Inferior parietal cortex (tissue), 1 donor: Measurements from ENCODE around the gene XRCC3.

Experiments
- DNase-seq: peaks from one replicate; pipeline ENCODE4 v3.0.0-alpha.2; 2016; ENCODE audit errors: extremely low spot score

Gene XRCC3

DNA sequence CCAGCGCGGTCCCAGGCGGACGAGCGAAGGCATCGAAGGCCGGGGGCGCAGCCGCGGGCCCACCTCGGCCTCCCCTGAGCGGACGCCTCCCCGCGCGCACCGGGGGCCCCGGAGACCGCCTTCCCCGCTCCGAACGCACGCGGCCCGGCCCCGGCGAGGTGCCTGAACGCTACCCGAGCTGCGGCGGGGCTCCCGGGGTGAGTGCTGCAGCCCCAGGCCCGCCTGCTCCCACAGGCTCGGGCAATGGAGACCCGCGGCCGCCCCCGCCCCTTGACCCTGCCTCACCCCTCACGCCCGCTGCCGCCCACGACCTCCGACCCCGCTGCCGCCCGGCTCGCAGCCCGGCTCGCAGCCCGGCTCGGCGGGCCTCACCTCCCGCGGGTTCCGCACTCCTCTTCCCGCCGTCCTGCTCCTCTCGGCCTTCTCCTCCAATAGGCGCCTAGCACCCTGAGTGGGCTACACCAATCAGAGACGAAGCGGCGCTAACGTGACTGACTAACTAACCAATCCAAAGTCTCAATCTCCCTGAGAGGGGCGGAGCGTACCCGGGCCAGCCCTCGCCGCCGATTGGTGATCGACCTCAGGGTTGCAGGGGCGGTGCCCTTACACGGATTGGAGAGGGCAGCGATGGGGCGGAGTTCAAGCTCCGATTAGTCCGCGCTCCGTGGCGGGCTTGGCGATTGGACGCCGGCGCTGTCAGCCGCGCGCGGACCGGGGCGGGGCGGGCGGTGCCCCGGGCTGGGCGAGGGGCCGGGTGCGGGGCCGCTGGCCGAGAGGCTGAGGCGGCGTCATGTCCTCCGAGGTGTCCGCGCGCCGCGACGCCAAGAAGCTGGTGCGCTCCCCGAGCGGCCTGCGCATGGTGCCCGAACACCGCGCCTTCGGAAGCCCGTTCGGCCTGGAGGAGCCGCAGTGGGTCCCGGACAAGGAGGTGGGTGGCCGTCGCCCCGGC lies at the start of gene XRCC3, which contains the start of gene ZFYVE21:
Gene XRCC3, minus strand, starts transcription at position 400 of the 949 bp plus-strand sequence. CDS start 4,364 bp downstream, outside the sequence.
Gene ZFYVE21, plus strand, starts transcription at position 759 of the 949 bp plus-strand sequence. Its CDS starts 32 bp downstream, at position 791.
- DNase-seq, result peak; percentile 98

DNA sequence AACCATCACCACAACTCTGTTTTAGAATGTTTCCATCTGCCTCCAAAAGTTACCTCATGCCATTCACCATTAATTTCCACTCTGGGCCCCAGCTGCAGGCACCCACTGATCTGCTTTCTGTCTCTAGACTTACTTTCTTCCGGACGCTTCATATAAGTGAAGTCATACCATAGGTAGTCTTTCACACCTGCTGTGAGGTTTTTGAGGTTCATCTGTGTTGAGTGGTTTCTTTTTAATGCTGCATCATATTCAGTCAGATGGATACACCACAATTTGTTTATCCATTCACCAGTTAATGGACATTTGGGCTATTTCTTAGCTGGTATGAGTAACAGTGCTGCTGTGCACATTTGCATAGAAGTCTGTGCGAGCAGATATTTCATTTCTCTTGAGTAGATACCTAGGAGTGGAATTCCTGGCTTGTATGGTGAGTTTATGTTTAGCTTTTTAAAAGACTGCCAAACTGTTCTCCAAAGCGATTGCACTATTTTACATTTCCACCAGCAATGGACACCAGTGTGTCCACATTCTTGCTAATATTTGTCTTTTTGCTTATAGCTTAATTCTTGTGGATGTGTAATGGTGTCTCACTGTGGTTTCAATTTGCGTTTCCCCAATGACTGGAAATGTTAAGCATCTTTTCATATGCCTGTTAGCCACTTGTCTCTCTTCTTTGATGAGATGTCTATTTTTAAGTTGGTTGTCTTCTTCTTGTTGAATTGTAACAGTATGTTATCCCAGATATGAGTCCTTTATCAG lies 48.7 kb upstream of the XRCC3 start:
- no peak for DNase-seq

DNA sequence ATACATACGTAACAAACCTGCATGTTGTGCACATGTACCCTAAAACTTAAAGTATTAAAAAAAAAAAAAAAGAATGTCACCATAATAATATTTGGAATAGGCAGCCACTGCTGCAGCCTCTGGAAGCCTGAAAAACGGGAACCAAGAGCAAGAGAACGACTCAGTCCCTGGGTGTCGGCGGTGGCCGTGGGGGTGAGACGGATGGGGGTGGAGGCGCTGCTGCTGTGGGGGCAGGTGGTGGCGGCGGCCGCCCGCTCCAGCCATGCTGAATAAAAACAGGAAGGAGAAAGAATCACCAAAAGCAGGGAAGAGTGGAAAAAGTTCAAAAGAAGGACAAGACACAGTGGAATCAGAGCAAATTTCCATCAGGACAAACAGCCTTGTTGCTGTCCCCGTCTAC lies 47.3 kb upstream of the XRCC3 start:
- no peak for DNase-seq

DNA sequence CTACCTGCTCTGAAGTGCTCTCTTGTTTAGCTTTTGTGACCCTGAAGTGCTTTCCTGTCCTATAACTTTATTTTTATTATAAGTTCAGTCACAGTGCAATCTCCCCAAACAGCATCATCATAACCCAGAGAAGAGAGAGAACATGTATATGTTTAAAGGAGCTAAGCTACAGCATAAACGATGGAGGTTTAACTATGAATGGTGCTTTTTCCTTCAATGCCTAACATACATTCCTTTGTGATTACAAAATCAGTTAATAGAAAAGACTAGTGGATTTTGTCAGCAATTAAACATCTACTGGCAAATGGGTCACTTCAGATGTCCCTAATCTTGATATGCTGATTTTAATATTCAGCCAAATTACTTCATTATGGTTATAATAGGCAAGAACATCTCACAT lies 46.8 kb upstream of the XRCC3 start:
- no peak for DNase-seq

DNA sequence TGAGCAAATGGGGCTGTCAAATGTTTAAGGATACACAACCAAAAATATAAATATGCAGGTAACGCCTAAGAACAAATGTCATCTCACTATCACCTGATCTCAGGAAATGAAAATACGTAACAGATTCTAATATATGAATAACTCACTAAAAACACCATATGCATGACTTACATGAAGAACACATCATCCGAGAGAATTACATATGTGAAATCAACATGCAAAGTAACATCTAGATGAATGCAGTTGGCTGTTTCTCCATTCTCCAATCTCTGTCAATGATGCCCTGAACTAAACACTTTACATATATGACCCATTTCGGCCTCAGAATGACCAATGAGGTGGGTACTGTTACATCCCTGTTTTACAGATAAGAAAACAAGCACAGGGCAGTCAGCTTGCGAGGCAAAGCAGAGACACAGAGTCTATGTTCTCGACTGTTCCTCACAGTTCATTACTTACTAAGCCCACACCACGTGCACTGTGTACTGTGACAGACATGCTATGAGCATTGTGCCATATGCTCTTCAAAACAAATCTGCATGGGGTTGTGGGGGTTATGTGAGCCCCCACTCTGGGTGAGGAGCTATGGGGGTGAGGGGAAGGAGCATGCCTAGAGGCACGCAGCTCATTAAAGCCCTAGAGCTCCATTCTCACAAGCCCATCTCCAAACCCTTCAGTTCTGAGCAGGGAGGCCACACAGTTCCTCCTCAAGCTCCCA lies 43.0 kb upstream of the XRCC3 start:
- DNase-seq, result no peak

DNA sequence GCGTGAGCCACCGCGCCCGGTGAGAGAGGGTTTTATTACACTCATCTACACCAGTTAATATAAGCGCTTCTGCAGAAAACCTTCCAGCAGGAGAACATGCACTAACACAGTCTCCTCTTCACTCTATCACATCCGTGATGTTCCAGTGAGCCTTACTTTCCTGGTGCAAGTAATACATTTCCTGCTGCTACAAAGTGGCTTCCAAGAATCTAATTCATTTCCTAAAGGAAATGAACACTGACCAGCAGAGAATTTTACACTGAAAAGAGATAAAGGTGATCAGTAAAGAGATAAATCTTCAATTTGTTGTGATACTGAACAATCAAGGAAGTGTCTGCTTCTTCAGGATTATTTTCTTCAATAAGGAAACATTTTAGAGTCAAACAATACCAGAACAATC lies 39.8 kb upstream of the XRCC3 start:
- DNase-seq, result no peak

DNA sequence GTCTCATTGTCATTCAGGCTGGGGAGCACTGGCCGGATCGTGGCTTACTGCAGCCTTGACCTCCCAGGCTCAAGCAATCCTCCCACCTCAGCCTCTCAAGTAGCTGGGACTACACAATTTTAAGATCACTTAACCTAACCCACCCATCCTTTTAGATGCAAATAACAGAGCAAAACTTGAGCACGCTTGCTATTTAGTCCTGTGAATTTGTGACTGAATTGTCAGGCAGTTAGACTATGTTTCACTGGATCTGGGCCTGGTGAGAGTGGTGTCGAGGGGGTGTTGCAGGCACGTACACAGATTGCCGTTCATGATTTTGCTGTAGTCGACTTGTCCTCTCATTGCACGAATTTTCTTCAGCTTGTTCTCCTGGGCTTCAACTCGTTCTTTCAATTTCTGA lies 38.5 kb upstream of the XRCC3 start:
- no peak for DNase-seq

DNA sequence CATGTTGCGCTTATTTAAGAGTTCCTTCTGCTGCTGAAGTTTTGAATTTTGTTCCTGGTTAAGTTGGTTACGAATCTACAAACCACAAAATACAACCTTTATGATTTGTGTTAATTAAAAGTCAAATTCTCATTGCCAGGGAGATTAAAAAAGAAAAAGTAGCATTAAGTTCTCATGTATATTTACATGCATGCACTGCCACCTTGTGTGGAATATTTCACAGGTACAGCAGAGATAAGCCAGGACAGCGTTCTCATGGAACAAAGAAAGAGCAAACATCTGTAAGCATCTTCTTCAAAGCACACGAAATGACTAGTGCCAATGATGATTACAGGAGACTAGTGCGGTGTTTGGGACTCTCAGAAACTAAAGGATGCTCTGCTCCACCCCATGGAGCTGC lies 34.6 kb upstream of the XRCC3 start:
- no peak for DNase-seq

DNA sequence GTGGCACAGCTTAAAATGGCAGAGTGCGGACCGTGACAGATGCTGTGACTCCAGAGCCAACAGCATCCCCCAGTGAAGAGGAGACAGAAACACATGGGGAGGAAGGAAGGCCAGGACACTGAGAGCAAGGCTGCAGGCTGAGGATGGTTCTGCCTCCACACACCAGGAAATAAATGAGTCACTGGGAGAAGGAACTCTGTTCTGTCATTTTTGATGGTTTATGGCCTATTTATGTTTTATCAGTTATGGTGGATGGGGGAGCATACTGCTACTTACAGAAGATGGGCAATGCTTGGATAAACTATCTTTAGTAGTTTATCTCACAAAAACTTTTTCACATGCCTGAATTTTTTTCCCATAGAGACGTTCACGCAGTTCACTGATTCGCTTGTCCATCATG lies 34.2 kb upstream of the XRCC3 start:
- no peak for DNase-seq

DNA sequence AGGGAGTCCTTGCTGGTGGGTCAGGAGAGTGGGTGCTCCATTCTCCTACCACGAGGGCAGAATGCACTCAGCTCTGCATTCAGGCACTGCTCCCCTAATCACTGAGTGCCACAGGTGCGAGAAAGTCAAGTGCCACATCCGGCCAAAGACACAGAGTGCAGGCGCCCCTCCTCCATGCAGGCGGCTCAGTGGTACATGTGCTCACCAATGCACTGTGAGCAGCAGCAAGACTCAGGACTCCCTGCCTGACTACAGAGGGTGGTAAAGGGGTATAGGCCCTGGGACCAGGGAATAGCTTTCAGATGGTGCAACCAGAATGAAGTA lies 33.2 kb upstream of the XRCC3 start:
- DNase-seq, result no peak

DNA sequence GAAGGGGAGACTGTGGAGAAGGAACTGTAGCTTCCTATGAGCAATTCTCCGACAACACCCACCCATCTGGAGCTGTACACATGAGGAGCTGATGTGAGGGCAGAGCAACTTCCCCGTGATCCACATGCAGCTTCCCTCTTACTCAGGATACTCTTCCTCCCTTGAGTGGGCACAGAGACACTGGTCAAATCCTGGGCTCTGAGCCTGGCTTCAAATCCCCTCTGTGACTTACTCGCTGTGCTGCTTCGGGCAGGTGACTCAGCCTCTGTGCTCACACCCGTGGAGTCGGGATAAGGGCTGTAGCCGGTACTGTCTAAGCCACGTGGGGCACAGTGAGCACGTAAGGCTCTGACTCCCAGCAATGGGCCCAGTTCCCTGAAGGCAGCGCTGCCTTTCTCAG lies 31.4 kb upstream of the XRCC3 start:
- no peak for DNase-seq

DNA sequence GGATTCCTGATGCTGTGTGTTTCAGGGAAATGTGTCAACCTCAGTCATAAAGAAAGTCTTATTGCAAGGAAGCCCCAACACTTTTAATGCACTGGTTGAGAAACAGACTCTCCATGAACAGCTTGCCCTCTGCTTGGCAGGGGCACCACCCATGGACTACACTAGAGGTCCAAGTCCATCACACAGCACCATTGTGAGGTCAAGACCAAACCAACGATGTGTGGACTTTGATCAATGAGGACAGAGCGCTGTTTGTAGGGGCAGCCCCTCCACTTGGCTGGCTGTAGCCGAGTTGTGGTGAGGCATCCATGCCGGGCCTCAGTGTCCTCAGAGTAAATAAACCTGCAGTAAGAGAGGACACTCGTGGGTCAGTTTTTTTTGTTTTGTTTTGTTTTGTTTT lies 30.2 kb upstream of the XRCC3 start:
- no peak for DNase-seq

DNA sequence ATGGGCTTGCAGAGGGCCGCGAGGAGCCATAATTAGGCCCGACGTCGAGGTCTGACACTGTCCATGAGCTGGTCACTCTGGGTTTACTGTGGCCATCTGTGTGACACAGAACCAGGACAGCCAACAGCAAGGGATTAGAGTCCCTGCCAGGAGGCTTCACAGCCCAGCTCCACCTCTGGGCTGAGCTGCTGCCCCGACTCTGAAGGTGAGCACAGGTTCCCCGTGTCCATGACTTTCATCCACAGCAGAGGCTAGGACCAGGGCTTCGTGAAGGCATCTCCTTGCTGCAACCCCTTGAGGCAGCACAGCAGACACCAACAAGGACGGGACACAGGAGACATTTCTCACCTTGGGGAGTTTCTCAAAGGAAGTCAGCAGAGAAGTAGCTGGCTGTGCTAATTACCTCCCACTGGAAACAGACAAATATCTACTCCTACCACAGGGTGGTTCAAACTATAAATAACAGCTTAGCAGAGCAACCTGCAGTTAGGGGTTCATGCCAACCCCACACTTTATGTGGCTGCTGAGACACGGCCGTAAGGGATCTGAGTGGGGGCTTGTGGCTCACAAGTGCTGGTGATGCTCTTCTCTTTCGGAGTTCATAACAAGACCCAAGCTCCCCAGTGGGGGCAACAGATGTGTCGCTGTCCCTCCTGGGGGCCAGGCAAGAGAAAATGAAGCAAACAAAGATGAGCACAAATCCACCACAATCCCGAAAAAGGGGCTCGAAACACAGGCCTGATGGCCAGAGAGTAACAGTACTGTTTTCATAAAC lies 29.6 kb upstream of the XRCC3 start:
- DNase-seq, result no peak

DNA sequence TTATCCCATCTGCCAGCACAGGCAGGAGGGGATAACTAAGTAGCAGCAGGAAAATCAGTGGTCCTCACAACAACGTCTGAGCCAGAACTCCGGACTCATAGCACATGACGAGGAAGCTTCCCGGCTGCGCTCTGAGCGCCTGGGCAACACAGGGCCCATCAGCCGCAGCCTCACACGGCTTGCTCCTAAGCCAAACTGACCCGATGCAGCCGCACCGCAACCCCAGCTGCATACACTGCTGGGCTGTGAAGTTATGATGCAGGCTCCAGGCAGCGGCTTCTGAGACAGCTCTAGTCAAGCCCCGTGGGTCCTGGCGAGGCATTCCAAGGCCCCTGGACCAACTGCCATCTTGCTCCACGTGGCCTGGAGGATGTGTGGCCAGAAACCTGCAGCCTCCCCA lies 28.4 kb upstream of the XRCC3 start:
- DNase-seq, result no peak

DNA sequence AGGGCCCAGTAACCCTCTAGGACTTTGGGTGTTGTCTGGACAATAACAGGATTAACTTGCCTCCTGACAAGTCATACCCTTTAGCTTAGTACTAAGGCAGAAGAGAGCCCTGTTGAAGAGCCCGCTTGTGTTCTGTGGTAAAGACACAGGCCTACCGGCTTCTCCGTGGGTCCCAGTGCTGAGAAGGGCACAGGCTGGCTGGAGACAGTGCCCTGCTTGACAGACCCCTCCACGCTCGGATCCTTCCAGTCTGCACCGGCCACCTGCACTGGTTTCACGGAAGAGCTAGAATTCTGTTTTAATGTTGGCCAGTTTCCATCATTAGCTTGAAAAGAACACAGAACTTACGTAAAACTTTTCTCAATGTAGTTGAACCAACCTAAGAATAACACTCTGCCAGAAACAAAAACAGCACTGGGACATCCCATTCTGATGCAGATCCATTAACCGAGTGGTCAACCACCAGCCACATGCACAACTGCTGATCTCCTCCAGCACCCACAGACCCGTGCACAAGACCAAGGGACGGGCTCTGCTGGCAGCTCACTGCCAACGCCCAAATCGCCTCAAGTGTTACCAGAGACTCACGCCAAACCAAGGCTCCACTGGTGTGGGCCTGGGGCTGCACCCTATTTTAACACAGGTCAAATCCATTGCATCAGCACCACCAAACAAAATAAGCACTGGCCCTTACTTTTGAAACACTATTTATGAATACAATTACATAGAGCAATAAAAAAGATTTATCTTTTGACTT lies 27.4 kb upstream of the XRCC3 start:
- DNase-seq, result no peak

DNA sequence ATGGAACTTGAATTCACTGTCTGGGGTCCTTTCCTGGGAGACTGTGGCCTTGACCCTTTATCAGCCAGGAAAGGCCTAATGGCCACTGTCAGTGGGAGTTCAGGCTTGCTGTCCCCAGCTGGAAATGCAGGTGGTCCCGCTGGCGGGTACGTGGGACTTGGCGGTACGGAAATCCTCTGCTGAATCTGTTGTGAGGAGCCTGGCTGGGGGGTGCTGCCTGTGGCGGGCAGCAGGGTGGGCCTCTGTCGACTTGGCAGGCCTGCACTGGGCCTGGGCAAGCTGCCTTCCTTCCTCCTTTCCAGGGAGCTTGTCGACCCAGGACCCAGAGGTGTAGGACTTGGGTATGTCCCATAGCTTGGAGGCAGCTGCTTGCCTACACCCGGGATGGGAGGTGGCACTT lies 26.6 kb upstream of the XRCC3 start:
- no peak for DNase-seq

DNA sequence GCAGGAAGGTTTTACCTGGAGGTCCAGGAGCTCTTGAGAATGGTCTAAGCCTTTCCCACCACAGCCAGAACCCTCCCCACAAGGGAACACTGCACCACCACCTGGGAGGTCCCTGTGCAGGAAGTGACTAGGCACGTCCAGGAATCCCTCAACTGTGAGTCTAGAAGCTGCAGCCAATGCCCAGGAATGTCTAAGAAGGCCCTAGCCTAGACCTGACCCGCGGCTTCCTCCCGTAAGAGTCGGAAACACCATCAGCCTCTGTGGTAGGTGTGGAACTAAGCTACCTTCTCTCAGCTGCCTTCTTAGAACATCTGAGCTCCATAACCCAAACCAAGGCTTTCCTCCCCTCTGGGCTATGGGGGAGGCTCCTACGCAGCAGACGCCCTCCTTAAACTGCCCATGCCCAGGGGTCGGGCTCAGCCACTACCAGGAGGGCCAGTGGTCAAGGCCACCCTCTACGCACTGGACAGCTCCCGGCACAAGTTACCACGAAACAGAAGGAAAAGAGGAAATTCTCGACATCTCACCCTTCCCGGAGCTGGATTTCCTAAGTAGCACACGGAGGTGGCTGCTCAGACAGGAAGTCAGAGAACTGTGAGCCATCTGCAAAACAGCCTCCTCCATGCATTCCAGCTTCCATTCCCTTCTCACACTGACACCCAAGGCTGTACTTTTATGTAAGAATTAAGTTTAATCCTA lies 25.9 kb upstream of the XRCC3 start:
- no peak for DNase-seq

DNA sequence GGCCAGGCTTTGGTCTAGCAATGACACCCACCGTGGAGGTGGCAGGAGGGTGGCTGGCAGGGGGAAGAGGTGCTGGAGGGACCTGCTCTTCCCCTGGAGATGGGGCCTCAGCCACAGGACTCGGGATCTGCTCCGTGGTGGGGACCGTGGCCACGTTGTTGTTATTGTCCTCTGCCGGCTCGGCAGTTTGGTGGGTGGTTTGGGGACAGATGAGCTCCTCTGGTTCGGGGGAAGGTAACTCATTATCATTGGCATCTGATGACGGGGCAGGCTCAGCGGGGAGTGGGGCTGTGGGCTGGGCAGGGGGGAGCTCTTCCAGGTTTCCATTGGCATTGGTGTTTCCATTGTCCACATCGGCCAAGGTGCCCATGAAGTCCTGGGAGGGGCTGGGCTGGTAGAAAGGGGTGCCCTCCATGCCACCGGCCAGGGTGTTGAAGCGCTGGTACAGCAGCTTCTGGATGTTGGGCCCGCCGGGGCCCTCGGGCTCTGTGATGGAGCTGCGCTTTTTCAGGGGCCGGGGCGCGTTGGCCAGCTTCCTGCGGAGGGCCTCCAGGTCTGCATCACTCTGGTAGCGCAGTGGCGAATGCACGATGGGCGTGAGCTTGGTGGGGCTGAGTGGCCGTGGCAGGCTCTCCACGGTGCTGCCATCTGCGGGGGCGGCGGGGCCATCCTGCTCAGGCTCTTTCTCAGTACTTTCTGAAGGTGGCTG lies 24.7 kb upstream of the XRCC3 start:
- no peak for DNase-seq

DNA sequence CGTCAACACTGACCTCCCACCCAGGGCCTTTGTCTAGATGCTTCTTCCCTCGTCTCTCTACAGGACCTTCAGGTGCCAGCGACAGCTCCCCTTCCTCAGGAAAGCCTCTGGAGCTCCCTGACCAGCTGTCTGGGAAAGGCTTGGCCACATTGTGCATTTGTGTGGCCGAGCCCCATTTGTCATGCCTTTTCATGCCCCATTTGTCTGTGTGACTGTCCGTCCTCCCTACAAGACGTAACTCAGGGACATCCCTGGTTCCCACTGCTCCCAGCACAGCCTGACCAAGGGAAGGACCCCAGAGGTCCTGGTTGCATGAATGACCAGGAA lies 24.2 kb upstream of the XRCC3 start:
- no peak for DNase-seq
